Central memory CD4-positive, alpha-beta T cell (primary cell): ENCODE data around the gene PRPH2.
"Not testable (repeated sequence)": the region's sequence is repeated elsewhere in the genome, so short reads cannot be mapped to it uniquely, and the experiment has no call there.

ENCODE experiments used
- DNase-seq: peaks from one replicate; pipeline ENCODE4 v3.0.0; 2022

The PRPH2 gene

DNA sequence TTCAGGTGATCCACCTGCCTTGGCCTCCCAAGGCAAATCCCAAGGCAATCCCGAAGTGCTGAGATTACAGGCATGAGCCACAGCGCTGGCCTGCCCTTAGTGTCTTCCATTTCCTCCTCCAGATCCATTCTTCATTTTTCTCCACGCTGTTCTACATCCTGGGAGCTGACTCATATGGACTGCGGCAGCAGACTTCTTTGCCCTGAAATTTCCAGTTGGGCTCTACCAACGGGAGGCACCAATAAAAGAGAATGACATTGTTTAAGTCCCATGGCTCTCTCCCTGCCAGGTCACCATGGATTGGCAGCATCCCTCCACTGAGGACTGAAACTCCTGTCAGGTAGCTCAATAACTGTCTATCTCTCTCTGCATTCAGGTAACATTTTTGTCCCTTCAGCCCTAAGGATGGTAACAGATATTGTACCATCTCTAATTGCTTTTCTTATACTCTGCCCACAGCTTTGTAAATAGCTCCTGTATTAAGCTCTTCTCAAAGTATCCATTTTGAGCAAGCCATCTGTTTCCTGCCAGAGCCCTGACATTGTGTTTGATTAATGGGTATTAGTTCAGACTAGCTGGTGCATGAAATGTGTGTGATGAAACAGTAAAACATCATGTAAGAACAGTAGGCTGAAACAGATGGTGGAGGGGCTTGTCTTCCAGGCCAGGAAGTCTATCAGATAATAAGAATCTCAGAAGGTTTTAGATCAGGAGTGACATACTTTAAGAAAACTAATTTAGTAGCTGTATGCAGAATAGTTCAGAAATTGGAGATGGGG, 19.9 kb upstream of the PRPH2 start:
- no peak for DNase-seq

DNA sequence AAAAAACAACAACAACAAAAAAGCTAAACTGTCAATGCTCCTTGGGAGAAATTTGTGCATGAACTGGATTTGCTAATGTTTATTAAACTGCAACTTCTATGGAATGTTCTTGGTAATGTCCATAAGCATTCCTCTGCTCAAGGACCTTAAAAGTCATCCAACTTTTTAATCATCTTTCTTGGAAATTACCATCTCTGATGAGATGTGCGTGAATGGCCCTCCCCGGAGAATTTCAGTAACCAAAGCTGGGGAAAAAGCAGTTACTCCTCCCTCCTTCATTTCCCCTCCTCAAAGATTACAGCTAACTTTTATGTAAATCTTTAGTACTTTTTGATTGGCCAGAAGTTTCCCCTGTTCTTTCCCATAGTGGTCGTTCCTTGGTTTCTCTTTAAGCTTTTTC, 18.3 kb upstream of the PRPH2 start:
- DNase-seq = no peak

DNA sequence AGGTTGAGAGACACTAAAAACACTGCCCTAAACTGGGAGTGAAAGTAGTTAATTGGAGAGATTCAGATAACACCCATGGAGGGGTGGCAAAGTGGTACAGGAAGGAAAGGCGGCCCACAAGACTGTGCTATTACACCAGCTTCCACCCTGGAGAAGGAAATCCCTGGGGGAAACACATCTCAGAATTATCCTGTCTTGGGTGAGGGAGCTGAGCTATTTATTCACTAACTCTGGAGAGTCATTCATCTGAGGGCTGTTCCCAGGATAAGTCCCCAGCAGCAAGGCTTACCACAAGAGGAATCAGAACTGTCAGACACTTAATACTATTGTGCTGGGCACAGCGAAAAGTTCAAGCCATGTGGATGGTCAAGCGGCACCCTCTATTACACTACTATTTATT, 13.6 kb upstream of the PRPH2 start:
- DNase-seq = no peak

DNA sequence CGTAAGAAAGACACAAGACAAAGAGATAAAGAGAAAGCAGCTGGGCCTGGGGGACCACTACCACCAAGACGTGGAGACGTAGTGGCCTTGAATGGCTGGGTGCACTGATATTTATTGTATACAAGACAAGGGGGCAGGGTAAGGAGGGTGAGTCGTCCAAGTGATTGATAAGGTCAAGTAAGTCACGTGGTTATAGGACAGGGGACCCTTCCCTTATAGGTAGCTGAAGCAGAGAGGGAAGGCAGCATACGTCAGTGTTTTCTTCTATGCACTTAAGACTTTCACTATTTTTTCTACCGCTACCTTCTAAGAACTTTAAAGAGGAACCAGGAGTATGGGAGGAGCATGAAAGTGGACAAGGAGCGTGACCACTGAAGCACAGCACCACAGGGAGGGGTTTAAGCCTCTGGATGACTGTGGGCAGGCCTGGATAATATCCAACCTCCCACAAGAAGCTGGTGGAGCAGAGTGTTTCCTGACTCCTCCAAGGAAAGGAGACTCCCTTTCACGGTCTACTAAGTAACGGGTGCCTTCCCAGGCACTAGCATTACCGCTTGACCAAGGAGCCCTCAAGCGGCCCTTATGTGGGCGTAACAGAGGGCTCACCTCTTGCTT, 11.6 kb upstream of the PRPH2 start:
- DNase-seq = not testable (repeated sequence)

DNA sequence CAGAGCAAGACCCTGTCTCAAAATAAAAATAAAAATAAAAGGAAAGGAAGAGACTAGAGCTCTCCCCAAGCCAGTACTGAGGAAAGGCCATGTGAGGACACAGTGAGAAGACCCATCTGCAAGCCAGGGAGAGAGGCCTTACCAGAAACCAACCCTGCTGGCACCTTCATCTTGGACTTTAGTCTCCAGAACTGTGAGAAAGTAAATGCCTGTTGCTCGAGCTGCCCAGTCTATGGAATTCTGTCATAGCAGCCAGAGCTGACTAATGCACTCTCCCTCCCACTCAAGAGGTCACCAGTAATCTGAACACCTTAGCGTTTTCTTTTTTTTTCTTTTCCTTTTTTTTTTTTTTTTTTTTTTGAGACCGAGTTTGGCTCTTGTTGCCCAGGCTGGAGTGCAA, 7.3 kb upstream of the PRPH2 start:
- DNase-seq = no peak

DNA sequence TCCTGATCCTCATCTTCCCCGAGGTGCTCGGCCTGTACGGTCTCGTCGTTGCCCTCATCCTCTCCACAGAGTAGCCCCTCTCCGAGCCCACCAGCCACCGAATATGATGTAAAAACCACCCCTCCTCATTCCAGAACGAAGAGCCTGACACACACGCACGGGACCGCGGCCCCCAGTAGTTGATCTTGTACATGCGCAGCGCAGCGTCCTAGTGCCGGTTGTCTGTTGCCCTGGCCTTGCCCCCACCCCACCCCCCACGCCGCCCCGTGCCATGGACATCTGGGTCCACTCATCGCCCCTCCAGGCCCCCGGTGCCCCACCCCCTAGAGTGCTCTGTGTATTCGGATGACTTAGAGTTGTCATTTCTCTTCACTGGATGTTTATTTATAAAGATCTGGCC, 5.2 kb upstream of the PRPH2 start:
- no peak for DNase-seq

DNA sequence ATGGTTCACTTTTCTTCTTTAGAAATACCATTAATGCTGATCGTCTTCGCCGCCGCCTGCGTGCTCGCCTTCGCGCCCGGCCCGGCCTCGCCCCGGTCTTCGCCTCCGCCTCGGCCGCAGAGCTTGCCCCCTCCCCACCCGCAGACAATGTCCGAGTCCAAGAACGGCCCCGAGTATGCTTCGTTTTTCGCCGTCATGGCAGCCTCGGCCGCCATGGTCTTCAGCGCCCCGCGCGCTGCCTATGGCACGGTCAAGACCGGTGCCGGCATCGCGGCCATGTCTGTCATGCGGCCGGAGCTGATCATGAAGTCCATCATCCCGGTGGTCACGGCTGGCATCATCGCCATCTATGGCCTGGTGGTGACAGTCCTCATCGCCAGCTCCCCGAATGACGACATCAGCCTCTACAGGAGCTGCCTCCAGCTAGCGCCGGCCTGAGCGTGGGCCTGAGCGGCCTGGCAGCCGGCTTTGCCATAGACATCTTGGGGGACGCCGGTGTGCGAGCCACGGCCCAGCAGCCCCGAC, 4.8 kb upstream of the PRPH2 start:
- DNase-seq = no peak

DNA sequence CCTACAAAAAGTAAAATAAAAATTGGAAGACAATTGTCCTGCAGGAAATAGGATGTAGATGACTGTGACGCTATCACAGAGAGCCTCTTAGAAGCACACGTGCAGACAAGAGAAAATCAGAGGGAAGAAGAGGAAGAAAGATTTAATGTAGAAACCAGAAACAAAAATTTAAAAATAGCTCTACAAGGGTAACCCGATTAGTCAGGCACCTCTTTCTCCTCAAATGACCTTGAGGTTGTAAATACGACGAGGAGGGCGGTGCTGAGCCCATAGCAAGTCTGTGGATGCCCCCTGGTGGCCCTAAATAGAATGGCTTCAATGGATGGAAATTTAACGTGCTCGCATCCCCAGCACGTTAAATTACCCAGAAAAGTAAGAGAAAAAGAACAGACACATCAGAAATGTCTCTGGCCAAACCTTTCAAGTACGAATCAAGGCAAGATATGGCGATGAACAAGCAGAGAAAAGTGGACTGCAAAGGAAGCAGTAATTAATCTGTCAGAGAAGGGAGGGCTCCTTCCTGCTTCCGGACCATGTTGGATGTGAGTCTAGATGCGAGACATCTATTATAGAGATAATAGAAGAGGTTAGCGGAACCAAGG, 4.2 kb upstream of the PRPH2 start:
- peak; percentile 76 for DNase-seq

DNA sequence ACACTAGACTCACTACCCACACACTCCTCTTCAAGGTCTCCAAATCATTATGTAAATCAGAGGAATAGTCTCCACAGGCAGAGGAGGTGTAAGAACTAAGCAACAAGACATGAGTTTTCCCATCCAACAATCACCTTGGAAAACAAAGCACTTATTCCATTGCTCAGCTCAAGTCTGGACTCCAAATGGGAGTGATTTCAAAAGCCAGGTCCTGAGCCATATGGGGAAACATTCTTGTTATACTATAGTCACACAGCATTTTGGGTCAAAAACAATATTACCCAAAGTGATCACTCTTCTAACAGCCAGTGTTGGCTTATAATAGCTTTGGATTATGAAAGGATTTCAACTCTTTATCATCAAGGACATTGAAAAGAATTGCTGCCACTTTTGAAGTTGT, 3.6 kb upstream of the PRPH2 start:
- DNase-seq = no peak

DNA sequence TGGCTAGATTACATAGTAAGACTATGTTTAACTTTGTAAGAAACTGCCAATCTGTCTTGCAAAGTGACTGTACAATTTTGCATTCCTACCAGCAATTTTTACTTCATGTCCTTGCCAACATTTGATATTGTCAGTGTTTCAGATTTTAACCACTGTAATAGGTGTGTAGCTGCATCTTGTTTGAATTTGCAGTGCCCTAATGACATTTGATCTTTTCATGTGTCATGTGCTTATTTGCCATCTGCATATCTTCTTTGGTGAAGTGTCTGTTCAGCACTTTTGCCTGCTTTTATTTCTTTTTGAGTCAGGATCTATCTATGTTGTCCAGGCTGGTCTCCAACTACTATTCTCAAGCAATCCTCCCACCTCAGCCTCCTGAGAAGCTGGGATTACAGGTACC, 2.4 kb upstream of the PRPH2 start:
- DNase-seq = no peak

DNA sequence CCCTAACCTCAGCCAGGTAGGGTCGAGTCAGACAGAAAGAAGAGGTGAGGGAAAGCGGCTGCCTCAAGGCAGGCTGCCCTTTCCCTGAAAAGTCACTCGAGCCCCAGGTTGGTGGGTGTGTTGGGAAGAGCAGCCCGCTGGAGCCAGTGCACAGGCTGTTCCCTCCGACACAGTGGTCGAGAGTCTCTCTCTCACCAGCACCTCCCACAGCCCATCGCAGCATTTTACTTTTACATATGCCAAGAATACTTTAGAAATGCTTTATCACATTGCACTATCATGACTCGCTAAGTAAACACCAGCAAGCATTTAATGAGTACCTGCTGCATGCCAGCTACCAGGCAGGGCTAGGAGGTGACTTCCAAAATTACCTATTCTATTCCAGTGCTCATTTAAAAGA, 1.7 kb downstream of the PRPH2 start:
- DNase-seq = no peak

DNA sequence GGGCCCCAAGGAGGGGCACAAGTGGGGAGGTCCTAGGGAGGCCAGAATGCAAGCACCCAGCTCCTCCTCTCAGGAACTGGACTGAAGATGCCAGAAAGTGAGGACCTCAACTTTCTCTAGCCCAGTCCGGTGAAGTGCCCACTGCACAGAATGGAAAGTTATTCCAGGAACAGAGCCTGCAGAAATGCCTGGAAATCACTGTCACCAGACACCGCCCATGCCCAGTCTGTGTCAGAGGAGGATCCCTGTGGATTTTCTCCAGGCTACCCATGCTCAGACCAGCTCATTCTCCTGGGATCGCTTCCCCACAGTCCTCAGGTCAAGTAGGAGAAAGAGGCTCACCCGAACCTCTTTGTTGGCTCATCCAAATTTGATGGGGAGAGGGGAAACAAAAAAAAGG, 6.5 kb downstream of the PRPH2 start:
- DNase-seq = no peak

DNA sequence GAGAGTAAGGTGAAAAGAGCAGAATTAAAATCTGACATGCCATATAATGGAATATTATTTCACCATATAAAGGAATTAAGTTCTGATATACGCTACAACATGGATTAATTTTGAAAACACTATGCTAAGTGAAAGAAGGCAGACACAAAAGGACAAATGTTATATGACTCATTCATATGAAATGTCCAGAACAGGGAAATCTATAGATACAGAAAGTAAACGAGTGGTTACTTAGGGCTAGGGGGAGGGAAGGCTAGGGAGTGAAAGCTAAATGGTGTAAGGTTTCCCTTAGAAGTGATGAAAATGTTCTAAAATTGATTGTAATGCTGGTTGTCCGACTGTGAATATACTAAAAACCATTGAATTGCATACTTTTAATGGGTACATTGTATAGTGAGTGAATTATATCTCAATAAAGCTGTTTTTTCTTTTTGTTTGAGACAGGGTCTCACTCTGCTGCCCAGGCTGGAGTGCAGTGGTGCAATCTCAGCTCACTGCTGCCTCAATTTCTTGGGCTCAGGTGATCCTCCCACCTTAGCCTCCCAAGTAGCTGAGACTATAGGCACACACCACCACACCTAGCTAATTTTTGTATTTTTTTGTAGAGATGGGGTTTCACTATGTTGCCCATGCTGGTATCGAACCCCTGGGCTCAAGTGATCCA, 8.2 kb downstream of the PRPH2 start:
- no peak for DNase-seq

DNA sequence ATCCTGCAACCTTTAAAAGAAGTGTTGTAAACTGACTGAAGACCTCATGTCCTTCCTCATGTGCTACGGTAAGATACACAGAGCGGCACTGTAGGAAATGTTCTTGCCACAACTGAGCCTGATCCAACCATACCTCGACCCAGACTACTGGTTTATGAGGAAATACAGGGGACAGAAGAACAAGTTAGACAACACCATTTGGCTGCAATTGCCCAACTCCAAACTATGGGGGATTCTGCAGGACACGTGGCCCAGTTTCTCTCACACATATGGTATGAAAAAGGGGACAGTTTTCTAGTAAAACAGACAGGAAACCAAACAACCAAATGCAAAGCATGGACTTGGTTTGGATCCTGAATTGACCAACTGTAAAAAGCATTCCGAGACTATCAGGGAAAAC, 10.5 kb downstream of the PRPH2 start:
- no peak for DNase-seq

DNA sequence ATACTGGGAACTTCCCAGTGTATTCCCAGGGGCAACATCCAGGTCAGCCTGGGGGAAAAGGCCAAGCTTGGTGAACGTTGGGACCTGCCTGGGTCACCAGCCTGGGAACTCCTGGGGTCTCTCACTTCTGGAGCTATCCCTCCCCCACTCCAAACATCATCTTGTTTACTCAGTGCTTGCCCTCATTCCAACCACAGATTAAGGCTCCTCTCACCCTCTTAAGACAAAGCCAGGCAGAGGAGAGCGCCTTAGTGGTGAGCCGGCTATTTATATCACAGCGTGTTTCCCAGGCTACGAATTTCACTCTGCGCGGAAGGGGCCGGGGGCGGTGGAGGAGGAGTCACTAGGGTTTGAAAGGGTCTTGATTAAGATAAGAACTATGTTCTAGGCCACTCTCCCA, 12.1 kb downstream of the PRPH2 start:
- DNase-seq = no peak

DNA sequence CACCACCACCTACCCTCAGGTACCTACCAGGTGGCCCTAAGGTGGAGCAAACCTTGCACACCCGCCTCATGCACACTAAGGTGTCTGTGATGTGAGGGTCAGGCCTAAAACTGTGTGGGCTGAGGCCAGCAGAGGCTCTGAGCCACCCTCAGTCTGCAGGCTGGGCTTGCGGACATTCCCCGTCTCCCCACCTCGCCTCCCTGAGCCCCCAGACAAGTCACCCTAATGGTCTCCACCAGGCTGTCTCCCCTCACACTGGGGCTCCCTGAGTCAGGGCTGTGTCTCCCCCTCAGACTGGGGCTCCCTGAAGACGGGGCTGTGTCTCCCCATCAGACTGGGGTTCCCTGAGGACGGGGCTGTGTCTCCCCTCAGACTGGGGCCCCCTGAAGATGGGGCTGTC, 12.5 kb downstream of the PRPH2 start:
- no peak for DNase-seq

DNA sequence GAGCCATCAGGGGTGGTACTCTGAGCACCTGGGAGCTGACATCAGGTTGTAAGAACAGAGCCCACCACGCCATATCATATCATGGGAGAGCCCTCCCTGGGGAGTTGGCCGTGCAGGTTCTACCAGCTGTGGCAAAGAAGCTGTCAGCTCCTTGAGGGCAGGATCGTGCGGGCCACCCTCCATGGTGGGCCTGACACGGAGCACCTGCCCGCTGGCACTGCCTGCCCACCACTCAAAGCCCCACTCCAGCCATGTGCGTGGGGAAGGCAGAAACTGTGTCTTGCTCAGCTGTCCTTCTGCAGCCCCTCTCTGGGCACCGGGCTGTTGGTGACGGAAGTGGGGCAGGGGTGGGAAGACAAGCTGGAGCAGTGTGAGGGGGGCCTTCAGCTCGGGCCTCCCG, 14.3 kb downstream of the PRPH2 start:
- DNase-seq = no peak

DNA sequence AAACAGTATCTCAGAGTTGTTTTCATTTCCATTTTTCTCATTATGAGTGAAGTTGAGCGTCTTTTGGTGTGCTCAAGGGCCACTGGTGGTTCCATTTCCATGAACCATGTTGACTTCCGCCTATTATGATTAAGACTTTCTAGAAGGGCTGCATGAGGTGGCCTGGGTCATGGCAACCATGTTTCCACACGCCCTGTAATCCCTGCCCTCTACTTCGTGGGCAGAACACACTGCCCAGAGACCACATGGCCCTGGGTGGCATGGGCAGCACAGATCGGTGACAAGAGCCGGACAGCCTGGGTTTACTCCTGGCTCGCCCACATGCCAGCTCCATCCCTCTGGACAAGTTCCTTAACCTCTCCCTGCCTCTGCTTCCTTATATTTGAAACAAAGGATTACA, 14.8 kb downstream of the PRPH2 start:
- DNase-seq = no peak

DNA sequence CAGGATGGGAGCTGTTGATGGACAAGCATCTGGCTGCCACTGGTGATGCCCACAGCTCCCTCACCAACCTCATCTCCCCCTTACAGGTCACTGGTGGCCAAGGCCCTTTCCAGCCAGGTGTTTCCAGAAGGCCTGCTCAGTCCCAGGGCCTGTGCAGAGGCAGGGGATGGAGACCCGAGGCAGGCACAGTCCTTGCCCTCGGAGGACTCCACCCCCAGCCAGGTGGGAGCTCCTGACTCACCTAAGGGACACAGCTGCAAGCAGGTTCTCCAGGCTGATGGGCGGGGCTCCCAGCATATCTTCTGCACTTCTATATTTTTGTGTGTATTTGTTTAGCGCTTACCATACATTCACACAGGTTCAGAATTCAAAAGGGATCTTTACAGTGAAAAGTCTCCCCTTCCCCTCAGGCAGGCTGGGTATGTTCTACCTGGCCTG, 17.4 kb downstream of the PRPH2 start:
- no peak for DNase-seq

DNA sequence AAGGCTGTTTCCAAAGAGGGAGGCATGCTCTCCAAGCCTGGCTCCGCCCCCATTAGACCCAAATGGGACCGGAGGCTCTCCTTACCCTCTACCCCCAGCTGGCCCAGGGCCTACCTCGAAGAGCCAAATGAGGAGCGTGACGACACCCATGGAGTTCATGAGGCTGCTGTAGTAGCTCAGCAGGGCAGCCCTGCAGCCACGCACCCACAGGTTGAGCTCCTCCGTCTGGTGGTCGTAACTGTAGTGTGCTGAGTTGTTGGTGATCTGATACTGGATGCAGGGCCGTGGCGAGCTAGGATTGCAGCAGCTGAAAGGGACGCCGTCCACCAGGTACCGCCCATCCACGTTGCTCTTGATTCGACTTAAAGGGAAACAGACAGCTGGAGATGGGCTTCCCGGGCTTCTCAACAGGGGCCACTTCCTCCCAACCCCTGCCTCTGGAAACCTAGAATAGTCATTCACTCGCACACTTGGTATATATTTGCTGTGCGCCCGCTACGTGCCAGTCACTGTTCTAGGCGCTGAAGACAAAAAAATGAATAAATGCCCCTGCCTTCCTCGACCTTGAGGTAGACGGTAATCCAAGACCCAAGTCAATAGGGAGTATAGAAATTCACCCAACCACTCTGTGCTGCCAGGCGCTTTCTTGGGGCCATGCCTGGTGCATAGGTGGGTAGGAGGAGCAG, 18.0 kb downstream of the PRPH2 start:
- no peak for DNase-seq

DNA sequence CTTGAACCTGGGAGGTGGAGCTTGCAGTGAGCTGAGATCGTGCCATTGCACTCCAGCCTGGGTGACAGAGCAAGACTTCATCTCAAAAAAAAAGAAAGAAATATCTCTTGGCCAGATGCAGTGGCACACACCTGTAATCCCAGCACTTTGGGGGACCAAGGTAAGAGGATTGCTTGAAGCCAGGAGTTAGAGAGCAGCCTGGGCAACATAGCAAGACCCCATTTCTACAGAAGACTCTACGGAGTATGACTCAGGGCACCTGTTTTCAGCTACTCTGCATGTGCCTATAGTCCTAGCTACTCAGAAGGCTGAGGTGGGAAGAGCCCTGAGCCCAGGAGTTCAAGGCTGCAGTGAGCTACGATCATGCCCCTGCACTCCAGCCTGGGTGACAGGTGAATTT, 19.6 kb downstream of the PRPH2 start:
- DNase-seq = not testable (repeated sequence)

DNA sequence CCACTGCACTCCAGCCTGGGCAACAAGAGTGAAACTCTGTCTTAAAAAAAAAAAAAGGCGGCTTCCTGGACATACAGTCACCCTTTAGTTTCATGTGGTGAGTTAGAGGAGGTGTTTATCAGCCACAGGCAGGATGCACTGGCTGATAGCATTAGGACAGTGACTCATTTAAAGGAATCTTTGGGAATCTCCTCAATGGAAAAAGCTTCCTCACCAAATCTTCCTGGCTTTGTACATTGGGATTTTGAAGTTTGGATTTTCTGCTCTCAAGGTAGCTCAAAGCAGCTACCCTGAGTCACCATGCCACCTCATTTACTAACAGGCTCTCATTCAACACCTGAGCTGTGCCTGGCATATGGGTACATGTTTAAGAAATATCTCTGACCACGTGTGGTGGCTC, 20.2 kb downstream of the PRPH2 start:
- no peak for DNase-seq

DNA sequence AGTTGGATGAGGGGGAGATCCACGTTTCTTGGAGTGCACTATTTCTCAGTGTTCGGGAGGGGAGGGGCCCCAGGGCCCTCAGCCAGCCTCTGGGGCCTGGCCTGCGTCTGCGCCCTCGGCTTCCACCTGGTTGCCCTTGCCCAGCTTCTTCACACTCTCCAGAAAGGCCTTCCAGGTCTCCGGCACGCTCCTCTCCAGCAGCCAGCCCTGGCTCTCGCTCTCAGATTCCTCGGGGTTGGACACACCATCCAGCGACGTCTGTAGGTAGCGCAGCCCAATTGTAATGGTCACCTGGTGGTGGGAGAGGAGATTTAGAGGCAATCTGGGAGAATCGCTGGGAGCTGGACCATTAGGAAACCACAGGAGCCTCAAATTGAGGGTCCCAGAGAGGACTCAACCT, 24.2 kb downstream of the PRPH2 start:
- no peak for DNase-seq
